AG08396 (cell line): ENCODE data around the gene MAPKAPK2.

Source experiments
- DNase-seq: peaks from one replicate; pipeline ENCODE4 v3.0.0; 2012; ENCODE audit warnings: low spot score, mixed read lengths

Gene MAPKAPK2

DNA sequence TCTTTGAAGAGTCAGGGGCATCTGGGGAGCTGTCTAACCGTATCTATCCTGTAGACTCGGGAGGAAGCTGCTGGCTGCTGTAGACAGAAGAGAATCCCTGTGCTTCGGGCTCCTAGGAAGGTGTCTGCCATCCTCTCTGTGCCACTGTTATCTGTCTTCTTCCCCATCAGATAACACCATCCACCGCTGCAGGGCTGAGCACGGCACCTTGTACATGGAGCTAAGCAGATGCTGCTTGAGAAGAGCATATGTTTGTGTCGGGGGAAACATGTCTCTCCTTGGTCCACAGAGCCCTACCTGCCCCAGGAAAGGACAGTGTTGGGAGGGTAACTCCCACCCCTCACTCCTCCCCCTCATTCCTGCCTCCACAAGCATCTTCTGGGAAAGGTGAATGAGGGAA is 1.4 kb upstream of the MAPKAPK2 start:
- no peak for DNase-seq

GRCh38 chr1:206684003-206684402 is 702 bp upstream of the MAPKAPK2 start:
- DNase-seq = no peak

- peak; percentile 72 for DNase-seq
Observed at GRCh38 chr1:206685334-206685768, 646 bp downstream of the MAPKAPK2 start.

- peak; percentile 90 for DNase-seq
Observed at GRCh38 chr1:206685769-206686477, 1.2 kb downstream of the MAPKAPK2 start.

DNA sequence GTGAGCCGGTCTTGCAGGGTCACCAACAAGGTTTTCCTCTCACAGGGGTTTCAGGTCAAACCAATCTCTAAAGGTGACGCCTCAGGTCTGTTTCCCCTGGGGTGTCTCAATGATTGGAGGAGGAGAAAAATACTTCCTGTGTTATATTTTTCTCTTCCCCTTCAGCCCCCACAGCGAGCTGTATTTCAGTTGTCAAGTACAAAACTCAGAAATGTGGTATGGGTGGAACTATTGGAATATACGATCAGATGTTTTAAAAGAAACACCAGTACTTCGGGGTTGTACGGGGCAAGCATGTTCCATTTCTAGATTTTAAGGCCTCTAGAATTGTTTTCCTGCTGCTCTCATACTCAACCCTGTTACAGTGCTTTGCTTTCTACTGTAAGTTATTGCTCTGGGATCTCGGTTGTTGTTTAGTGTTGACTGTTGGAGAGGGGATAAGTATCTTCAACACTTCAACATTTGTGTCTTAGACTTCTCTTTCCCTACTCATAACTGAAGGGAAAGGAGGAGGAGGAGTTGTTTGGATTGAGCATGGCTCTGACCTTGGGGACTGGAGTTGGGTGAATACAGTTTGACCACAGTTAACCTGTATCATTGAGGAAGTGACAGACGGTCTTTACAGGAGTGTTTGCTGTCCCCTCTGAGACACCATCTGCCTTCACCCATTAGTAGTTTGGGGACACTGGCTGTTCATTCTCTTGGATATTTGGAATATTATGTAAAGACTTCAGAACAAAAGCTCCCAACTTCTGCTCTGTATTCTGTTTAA is 2.0 kb downstream of the MAPKAPK2 start:
- no peak for DNase-seq

GRCh38 chr1:206687251-206687914 is 2.7 kb downstream of the MAPKAPK2 start:
- no peak for DNase-seq

DNA sequence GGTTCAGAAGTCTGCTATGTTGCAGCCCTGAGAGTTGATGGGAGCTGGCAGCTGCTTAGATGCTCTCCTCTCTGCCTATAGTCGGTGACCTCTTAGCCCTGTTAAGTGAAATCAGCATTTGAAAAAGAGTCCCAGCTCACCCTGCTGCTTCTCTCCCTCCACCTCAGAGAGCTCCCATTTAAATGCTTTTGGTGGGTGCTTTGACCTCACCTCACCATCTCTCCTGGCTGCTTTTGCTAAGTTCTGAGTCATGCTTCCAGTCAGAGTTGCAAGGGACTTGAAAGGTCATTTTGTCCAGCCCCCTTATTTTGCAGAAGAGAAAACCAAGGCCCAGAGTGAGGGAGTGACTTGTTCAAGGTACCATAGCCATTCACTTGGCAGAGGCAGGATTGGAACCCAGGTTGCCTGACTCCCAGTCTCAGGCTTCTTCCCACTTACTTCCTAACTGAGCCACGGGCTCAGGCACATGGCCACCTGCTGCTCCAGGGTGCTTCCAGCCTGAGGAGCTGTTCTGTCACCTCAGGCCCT is 3.3 kb downstream of the MAPKAPK2 start:
- DNase-seq = no peak

DNA sequence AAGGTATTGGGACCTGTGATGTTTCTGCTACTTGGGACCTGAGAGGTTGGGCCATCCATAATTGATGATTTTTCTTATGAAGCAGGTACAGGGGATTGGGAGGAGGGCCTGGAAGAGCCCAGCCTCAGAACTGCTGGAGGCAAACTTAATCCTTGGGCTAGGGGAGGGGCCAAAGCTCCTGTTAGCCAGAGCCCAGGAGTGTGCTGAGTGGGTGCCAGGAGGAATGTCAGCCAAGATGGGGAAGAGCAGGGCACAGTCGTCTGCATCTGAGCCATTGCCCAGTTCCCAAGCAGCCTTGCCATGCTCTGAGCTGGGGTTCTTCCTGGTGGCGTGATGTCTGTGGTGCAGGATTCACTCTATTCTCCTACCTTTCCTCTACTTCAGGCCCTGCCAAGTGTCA is 5.8 kb downstream of the MAPKAPK2 start:
- DNase-seq = no peak

GRCh38 chr1:206691604-206692003 is 6.9 kb downstream of the MAPKAPK2 start:
- no peak for DNase-seq

DNA sequence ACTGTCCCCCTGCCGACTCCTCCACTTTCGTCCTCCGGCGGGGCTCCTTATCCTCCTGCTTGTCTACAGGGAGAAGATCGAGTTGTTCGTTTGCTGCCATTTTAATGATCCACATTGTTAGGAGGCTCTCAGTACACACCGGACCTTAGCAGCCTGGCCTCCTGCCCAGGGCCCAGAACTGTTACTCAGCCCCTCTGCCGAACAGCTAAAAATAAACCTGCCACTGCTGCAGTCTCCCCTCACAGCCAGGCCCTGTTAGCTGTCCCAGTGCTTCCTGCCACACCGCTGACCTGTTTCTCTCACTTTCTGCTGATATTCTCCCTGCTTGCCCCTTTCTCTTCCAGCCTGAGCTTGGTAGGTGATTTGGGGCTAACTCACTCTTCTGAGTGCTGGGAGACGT is 8.3 kb downstream of the MAPKAPK2 start:
- DNase-seq = peak; percentile 79

DNA sequence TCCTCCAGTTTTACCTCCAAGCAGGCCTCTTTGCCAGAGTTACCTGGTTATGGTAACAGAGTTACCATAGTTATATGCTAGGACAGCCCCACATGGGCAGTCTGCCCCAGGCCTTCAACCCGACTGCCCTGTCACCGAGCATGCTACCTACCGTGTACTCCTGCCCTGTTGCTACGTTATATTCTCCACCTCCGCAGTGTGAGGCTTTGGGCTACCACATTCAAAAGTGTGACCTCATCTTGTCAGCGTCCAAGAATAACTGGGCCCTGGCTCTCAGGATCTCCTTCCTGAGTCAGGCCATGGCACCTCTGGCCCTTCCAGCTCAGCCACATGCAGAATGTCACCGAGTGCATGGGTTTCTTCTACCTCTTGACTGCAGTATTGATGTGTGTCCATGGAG is 8.9 kb downstream of the MAPKAPK2 start:
- DNase-seq = no peak

- DNase-seq = no peak
Observed at GRCh38 chr1:206694171-206695124, 9.7 kb downstream of the MAPKAPK2 start.

GRCh38 chr1:206695733-206696132 is 11.0 kb downstream of the MAPKAPK2 start:
- DNase-seq = no peak

DNA sequence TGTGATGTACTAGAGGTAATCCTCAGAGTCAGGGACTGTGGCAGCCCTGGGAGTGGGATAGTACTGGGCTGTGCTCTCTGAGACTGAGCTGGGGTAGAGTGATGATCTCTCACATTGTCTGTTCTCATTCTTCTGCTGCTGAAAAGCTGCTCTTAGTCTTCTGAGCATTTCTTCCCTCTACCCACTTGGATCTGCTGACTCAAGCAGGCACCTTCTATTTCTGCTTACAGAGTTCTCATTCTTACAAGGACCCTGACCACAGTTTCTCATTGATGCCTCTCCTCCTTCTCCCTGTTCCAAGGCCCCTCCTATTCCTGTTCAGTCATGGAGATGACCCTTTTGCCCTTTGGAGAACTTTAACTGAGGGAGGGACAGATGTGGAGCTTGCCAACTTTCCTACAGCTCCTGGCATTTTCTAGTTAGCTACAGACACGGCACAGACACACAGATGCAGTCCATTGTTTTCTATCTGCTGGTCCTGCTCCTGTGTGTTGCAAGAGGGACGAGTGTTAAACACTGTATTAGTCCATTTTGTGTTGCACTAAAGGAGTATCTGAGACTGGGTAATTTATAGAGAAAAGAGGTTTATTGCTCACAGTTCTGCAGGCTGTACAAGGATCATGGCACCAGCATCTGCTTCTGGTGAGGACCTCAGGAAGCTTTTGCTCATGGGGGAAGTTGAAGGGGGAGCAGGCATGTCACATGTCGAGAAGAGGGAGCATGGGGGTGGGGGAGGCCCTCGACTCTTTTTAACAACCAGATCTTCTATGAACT is 12.3 kb downstream of the MAPKAPK2 start:
- no peak for DNase-seq

DNA sequence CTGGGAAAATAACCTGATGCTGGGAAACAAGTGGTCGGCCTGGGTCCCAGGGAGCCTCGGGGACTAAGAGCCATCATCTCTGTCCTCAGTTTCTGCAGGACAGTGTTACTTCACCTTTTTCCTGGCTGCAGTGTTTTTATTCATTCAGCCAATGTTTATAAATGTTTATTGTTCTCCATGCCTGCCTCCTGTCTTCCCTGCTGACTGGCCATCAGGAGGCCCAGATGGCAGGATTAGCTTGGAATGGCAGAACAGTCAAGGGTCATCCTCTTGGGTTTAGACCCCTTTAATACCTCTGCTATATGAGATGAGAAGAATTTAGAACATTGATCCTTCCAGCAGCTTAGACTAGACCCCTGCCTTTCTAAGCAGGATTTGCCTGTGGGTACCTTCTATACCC is 13.3 kb downstream of the MAPKAPK2 start:
- no peak for DNase-seq

GRCh38 chr1:206699000-206699586 is 14.4 kb downstream of the MAPKAPK2 start:
- DNase-seq = no peak

- no peak for DNase-seq
Observed at GRCh38 chr1:206699626-206700025, 14.9 kb downstream of the MAPKAPK2 start.

DNA sequence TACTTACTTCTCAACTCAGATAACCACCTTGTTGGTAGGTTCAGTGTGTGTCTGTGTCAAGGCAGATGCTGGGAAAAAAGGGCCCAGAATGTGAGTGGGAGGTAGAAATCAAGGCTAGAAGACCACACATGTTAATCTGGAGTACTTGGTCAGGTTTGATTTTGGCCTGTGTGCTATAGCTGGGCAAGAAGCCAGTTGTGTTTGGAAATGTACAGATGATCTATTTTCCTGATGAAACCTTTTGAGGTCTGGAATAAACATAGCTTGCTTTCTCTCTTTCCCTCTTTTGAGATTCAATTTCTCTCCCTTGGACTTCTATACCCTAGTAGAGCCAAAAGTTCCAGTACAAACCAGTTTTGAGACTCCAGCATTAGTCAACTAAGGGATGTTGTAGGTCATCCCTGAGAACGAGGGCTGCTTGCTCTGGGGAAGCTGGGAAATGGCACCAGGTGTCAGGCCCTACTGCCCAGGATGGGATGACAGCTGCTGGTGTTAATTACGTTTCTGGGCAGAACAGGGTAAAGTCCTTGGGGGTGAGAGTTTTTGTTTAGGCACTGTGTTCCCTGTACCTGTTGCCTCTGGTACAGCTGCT is 15.8 kb downstream of the MAPKAPK2 start:
- no peak for DNase-seq

DNA sequence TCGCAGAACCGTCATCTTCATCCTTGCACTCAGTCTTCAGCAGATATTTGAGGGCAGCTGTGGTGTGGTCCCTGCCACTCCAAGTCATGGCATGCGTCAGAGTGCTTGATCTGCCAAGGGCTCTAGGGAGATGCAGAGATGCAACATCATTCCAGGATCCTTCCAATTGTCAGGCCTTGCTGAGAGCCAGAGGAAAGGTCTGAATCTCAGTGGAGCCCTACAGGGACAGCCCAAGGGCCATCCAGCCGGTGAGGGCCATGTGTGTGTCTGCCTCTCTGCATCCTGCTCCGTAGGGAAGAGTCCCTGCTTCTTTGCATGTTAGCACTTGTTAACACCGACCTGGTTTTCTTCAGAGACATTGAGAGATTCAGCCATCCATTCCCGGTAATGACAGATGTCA is 17.6 kb downstream of the MAPKAPK2 start:
- no peak for DNase-seq

GRCh38 chr1:206702803-206703202 is 18.1 kb downstream of the MAPKAPK2 start:
- no peak for DNase-seq
